GM21786 (cell line): ENCODE measurements around the gene C16orf78.

Experiments
- ATAC-seq: cut with Tn5 transposase; IDR thresholded peaks from one replicate; pipeline ENCODE4 v1.9.1; 2021; ENCODE audit not compliant: unreplicated experiment

The C16orf78 gene

DNA sequence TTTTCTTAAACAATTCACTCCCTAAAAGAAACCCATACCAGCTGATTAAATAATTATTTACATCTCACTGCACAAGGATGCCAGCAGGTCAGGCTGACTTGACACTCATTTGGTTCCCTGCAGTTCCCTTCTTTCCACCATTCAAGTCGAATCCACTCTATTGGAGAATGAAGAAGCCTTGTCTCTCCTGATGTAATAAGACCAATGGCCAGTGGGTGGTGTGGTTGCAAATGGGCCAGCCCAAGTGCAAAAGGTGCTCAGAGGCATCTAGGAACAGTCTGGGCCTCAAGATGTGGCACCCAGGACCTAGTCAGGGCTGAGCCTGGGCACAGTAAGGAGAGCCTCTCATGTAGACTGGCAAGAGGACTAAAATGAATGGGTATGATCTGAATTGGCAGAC is 9.3 kb downstream of the C16orf78 start:
- ATAC-seq: no peak

- ATAC-seq: no peak
Measured at GRCh38 chr16:49395021-49395420, 21.4 kb downstream of the C16orf78 start.

DNA sequence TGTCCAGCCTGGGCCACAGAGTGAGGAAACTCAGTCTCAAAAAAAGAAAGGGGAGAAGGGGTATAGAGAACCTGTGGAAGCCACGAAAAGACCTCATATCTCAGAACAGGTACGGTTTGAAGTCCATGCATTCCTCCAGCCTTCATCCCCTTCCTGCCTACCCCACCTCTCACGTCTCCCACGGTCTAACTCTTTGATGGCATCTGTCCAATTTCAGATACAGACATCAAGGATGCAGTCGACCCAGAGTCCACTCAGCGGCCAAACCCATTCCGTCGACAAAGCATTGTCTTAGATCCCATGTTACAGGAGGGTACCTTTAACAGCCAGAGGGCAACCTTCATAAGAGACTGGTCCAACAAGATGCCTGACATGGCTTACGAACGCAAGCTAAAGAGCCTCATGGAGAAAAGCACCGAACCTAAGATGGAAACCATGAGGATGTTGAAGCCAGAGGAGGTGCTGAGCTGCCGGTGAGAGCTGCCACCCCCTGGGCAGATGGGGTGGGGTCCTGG is 22.7 kb downstream of the C16orf78 start:
- no peak for ATAC-seq

DNA sequence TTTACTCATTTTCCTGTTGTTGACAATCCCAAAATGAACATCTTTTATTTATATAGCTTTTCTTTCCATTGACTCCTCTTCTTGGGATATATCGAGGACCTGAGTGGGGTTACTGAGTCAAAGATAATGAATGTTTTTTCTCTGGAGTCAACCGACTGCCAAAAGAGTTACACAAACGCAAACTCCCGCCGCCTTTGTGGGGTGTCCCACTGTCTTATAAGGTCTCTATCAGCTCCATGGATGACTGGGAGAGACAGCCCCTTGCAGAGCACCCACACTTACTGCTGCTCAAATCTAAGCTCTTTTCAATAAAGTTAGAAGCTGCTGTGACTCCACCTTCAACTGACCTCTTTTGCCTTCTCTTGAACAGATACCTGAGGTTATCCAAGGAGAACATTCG is 25.2 kb downstream of the C16orf78 start:
- no peak for ATAC-seq

DNA sequence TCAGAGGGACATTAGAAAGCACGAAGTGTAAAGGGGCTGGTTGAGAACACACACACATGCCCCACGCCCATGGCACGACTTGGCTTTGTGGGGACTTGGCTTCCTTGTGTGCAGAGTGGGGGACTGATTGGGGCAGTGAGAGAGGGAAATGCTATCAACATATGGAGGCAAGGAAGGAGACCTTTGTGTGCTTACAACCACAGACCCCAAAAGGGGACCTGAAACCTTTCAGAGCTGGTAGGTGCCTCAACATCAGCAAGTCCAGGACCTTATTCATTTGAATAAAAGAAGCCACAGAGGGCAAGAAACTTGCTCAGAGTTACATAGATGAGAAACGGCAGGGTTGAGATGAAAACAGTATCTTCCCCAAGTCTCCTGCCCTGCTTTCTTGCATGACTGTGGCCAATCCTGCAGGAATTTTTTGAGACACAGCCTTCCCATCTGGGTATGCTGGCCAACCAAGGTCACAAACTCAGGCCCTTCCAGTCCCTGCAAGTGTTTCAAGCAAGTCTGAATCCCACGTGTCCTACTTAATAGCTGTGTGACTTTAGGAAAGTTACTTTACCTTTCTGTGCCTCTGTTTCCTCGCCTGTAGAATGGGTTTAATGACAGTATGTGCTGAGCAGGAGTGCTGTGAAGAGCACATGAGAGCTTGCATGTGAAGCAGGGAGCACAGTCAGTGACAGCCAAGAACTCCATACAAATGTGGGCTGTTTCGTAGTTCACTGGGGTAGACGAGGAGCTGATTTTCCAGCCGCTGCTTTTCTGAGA is 26.2 kb downstream of the C16orf78 start:
- ATAC-seq: peak; percentile 93

DNA sequence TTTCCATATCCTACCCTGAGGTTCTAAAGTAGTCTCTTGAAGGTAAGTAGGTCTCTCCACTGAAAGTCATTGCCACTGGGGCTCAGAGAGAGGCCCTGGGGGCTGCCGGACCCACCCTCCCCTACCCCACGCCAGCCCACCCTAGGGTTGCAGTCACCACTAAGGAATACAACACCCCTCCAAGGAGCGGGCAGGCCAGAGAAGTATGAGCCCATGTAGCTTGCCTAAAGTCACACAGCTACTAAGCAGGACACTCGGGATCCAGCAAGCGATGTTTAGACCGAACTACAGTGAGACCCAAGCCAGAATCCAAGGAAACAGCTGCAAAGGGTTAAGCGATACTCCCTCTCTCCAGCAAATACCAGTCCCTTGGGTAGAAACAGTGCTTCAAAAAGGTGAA is 27.0 kb downstream of the C16orf78 start:
- no peak for ATAC-seq

- ATAC-seq: no peak
Measured at GRCh38 chr16:49405123-49405522, 31.5 kb downstream of the C16orf78 start.

- ATAC-seq: no peak
Measured at GRCh38 chr16:49405530-49405929, 31.9 kb downstream of the C16orf78 start.

DNA sequence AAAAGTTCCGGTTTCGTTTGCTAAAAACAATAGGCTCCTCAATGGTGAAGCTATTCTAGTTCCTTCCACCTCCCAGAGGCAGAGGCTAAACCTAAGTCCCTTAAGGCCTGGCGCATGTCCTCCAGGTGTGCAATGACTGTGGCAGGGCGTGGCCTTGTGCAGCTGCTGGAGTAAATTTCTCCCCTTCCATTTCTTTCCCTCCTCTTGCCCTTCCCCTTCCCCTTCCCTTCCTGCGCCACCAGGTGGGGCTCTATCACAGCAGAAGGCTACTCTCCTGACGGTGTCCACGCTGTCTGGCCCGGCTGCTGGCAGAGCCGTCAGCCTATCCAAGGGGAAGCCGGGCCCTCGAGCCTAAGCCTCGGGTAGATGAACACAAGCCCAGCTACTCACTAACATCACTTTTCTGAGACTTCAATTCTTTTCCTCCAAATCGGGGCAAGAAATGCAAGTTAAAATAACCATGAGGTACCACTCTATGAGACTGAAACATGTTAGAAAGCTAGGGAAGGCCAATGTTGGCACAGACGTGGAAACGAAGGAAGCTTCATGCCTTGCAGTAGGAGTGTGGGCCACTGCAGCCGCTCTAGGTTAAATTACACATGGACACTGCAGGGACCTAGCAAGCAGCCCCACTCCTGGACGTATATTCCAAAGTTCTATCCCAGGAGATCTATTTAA is 34.4 kb downstream of the C16orf78 start:
- ATAC-seq: peak; percentile 95

GRCh38 chr16:49409121-49409520 is 35.5 kb downstream of the C16orf78 start:
- no peak for ATAC-seq

DNA sequence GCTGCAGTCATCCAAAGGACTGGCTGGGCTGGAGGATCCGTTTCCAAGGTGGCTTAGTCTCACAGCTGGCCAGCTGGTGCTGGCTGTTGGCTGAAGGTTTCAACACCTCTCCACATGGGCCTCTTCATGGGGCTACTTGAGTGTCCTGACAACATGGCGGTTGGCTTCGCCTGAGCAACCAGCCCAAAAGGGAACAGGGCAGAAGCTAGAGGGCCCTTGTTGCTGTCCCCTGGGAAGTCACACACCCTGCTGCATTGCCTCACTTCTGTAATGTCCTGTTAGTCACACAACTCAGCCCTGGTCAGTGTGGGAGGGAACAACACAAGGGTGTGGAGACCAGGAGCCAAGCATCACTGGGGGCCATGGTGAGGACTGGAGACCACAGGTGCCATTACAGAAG is 36.6 kb downstream of the C16orf78 start:
- ATAC-seq: no peak

GRCh38 chr16:49411121-49411970 is 37.7 kb downstream of the C16orf78 start:
- no peak for ATAC-seq

- no peak for ATAC-seq
Measured at GRCh38 chr16:49414671-49415070, 41.1 kb downstream of the C16orf78 start.

GRCh38 chr16:49415083-49415482 is 41.5 kb downstream of the C16orf78 start:
- no peak for ATAC-seq

DNA sequence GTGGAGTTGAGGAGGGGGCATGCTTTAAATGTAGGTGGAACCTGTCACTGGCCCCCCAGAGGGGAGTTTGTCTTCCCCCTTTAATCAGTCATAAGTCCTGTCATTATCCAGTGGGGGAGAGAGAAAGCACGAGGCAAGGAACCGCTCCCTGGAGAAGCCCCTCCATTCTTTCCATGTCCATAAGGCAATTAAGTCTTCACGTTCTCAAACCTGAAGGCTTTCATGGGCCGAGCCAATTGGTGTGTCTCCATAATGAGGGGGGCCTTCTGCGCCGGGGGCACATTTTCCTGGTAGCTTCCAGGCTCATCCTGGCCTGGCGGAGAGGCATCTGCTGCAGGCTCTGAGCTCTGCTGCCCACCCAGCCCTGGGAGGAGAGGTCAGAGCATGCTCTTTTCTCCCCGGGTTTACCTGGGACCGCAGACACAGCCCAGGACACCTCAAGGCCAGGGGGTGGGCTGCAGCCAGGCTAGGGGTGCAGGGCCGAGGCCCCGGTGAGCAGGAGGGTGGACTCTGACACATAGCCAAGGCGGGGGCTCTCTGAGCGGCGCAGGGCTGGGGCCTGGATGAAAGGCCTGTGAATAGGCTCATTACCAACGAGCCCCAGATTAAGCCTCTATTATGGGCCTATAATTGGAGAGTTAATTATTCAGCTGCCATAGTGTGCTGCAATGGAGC is 42.5 kb downstream of the C16orf78 start:
- ATAC-seq: no peak

- ATAC-seq: no peak
Measured at GRCh38 chr16:49417354-49417753, 43.8 kb downstream of the C16orf78 start.

DNA sequence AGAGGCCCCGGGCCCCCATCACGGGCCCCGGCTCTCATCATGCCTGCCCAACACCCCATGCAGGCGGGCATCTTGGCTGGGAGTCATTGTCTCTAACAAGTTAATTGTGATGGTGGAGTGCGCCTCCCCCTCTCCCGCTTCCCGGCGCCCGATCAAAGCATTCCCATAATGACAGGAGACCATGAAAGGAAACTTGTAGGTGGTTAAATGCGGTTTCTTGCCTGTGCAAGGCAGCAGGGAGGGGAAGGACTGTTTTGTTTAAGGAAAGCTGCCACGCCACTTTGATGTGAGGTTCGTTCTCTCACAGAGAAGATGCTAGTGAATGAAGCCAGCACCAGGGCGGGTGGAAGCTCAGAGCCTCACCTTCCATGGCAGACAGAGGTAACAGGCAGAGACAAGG is 45.4 kb downstream of the C16orf78 start:
- no peak for ATAC-seq

DNA sequence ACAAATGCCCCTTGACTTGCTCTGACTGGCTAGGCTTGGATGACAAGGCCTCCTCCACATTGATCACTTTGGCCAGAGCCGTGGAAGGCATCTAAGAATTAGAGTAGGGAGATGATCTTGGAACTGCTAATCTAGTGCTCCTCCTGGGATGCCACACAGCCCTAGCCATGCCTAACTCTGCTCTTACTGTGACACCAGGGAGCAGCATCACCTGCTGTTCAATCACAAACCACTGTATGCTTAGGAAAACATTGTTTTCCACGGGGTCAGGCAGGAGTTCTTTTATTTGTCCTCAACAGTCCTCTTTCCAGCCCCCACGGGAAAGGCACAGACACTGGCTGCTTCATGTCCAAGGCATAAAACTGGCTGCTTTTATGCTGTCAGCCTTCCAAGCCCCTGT is 46.3 kb downstream of the C16orf78 start:
- ATAC-seq: no peak

DNA sequence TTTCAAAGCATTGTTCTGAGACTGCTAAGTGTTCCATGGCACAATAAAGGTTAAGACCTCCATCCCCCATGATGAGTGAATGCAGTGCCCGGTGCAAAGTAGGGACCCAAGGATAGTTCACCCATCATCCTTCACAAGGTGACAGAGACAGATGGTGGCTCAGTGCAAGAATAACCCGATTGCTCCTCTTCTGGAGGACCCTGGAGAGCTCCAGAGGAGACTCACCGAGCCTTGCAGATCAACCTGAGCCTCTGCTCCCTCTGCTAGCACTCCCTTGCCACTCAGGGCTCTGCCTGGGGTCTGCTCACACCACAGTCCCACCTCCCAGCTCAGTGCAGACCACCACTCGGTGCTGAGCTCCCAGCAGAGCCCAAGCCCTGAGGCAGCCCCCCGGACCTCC is 49.3 kb downstream of the C16orf78 start:
- no peak for ATAC-seq

- no peak for ATAC-seq
Measured at GRCh38 chr16:49424961-49425360, 51.4 kb downstream of the C16orf78 start.

DNA sequence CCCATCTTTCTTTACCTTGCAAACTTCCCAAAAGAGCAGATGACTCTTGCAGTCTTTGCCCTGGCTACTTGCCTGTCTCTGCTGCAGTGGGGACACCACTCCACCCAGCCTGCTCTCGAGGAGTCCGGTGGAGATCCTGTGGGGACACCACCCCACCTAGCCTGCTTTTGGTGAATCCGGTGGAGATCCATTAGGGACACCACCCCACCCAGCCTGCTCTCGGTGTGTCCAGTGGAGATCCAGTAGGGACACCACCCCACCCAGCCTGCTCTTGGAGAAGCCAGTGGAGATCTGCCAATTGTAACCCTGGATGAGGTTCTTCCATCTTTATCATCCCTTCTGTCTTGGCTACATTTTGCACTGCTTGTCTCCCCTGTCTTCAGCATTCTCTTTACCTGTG is 54.2 kb downstream of the C16orf78 start:
- ATAC-seq: no peak
